Neutrophil (primary cell): ENCODE measurements around the gene CEPT1.
A peak's percentile ranks its signal among the peaks of the same experiment; 100 is the strongest.

ENCODE experiments used
- H3K27ac ChIP-seq: fragments of 200-600 bp; sonication (generic); 2 replicates; pipeline ENCODE4 v1.5.1; 2016; ENCODE audit warnings: mild to moderate bottlenecking, moderate library complexity
- H3K27me3 ChIP-seq: fragments of 200-600 bp; sonication (generic); 2 replicates; pipeline ENCODE4 v1.6.0; 2016; ENCODE audit warnings: mild to moderate bottlenecking
- H3K36me3 ChIP-seq: fragments of 200-600 bp; sonication (generic); 2 replicates; pipeline ENCODE4 v1.5.1; 2017
- H3K4me1 ChIP-seq, 2 experiments: fragments of 200-600 bp in 1 of 2; sonication (generic) in 1 of 2; 1 replicate in 1 of 2; 2 replicates in 1 of 2; pipeline versions ENCODE4 v1.5.1 to v1.6.1; 2013 to 2016; ENCODE audit warnings: low read depth in 1 of 2, low read length in 1 of 2, mild to moderate bottlenecking in 1 of 2, moderate library complexity in 1 of 2; ENCODE audit not compliant: control insufficient read depth in 1 of 2, insufficient read depth in 1 of 2
- H3K4me3 ChIP-seq, 2 experiments: fragments of 200-600 bp in 1 of 2; sonication (generic) in 1 of 2; 1 replicate in 1 of 2; 2 replicates in 1 of 2; pipeline ENCODE4 v1.5.1; 2013 to 2016; ENCODE audit warnings: low read depth in 1 of 2, low read length in 1 of 2, mild to moderate bottlenecking in 1 of 2, moderate library complexity in 1 of 2
- H3K9me3 ChIP-seq: fragments of 200-600 bp; sonication (generic); 2 replicates; pipeline ENCODE4 v1.5.1; 2016
- TF ChIP-seq, protein P1 (sequence below): fragments of 200-600 bp; sonication (generic); IDR thresholded peaks from 2 replicates; pipeline ENCODE4 v1.5.1; 2016; ENCODE audit warnings: antibody characterized with exemption

The CEPT1 gene

DNA sequence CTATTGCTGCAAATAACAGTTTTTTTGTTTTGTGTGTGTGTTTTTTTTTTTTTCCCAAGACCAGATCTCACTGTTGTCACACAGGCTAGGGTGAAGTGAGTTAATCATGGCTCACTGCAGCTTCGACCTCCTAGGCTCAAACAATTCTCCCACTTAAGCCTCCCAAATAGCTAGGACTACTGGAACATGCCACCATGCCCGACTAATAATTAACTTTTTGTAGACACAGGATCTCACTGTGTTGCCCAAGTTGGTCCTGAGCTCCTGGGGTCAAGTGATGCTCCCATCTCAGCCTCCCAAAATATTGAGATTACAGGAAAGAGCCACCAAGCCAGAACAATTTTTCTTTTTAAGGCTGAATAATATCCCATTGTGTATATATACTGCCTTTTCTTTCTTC is 35.0 kb upstream of the CEPT1 start:
- TF ChIP-seq, protein P1, sequence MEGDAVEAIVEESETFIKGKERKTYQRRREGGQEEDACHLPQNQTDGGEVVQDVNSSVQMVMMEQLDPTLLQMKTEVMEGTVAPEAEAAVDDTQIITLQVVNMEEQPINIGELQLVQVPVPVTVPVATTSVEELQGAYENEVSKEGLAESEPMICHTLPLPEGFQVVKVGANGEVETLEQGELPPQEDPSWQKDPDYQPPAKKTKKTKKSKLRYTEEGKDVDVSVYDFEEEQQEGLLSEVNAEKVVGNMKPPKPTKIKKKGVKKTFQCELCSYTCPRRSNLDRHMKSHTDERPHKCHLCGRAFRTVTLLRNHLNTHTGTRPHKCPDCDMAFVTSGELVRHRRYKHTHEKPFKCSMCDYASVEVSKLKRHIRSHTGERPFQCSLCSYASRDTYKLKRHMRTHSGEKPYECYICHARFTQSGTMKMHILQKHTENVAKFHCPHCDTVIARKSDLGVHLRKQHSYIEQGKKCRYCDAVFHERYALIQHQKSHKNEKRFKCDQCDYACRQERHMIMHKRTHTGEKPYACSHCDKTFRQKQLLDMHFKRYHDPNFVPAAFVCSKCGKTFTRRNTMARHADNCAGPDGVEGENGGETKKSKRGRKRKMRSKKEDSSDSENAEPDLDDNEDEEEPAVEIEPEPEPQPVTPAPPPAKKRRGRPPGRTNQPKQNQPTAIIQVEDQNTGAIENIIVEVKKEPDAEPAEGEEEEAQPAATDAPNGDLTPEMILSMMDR: no peak
- Histone ChIP-seq H3K4me1 (no peaks in the 10 kb centered on the region), H3K27ac (no peak overlapping the region), H3K4me3 (no peak overlapping the region), H3K27me3 (no peaks in the 10 kb centered on the region), H3K9me3 (no peaks in the 10 kb centered on the region), H3K36me3 (no peaks in the 10 kb centered on the region)

DNA sequence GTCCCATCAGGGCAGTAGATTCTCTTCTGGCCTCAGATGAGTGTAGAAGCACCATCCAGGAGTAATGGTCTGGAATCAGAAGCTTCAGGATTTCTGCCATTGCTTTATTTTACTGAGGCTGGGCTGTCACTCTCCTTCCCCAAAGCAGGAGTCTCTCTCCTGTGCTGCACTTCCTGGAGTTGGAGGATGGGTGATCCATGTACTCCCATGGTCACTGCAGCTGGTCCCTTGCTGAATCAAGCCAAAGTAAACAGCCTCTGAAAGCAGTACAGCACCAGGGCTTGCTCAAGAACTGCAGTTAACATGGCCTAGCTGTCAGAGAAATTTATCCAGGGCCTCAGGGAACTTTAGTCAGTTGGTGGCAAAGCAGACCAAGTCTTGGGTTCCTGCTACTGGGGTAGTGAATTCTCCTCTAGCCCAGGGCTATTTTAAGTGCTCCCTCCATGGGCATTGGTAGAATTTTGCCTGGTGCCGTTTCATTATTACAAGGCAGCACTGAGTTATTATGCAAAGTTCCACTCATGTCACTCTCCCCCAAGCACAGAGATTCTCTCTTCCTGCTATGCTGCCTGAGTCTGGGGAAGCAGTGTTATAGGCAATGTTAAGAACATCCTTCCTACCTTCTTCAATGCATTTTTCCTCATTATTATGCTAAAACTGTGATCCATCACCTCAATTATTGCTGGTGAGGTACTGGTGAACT is 29.7 kb upstream of the CEPT1 start:
- H3K36me3 ChIP-seq: peaks cover 10% of the 10 kb centered on the region
- H3K27ac ChIP-seq: no peak overlapping the region
- H3K4me3 ChIP-seq: no peak overlapping the region
- H3K27me3 ChIP-seq: no peaks in the 10 kb centered on the region
- TF ChIP-seq, protein P1: no peak
- H3K9me3 ChIP-seq: no peaks in the 10 kb centered on the region
- H3K4me1 ChIP-seq: no peaks in the 10 kb centered on the region

DNA sequence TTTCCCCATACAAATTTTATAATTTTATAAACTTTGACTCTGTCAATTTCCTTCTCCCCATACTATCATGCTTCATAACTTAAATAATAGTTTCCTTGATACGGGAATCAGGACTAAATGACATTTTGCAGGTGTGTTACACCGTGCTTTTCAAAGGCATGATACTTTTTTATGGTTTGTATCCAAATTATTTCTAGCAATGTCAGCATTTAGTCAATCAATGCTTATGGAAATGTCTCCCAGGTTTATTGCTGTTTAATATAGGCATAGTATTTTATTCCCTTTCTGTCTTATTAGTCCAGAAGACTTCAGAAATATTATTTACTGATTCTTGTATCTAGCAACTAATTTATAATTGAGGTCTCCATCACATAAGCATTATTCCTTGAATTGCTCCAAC is 23.5 kb upstream of the CEPT1 start:
- peaks cover 57% of the 10 kb centered on the region for H3K36me3 ChIP-seq
- TF ChIP-seq, protein P1: no peak

DNA sequence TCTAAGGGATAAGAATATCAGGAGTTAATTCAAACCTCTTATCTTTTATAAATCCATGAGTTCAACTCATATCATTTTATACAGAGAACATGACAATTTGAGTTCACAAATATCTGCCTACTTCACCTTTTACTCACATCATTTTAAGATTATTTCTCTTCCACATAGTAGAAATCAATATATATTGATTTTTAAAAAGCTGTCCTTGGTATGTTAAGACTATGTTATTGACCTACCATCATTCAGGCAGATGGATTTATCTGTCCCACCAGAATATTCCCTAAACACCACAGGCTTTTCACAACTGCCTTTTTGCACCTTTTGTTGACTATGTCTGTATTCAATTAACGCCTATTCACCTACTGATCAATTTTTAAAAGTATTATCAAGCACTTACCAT is 13.7 kb upstream of the CEPT1 start:
- no peaks in the 10 kb centered on the region for H3K9me3 ChIP-seq
- no peaks in the 10 kb centered on the region for H3K27me3 ChIP-seq
- TF ChIP-seq, protein P1: no peak
- peaks cover 14 to 24% of the 10 kb centered on the region in 2 experiments for H3K4me1 ChIP-seq
- no peak overlapping the region for H3K27ac ChIP-seq
- no peak overlapping the region for H3K4me3 ChIP-seq
- H3K36me3 ChIP-seq: peaks cover 58% of the 10 kb centered on the region

More for the DNA sequence above, 23.5 kb upstream of the CEPT1 start:
- H3K27me3 ChIP-seq: no peaks in the 10 kb centered on the region
- H3K27ac ChIP-seq: no peak overlapping the region
- H3K9me3 ChIP-seq: no peaks in the 10 kb centered on the region
- no peaks in the 10 kb centered on the region for H3K4me1 ChIP-seq
- no peak overlapping the region for H3K4me3 ChIP-seq

DNA sequence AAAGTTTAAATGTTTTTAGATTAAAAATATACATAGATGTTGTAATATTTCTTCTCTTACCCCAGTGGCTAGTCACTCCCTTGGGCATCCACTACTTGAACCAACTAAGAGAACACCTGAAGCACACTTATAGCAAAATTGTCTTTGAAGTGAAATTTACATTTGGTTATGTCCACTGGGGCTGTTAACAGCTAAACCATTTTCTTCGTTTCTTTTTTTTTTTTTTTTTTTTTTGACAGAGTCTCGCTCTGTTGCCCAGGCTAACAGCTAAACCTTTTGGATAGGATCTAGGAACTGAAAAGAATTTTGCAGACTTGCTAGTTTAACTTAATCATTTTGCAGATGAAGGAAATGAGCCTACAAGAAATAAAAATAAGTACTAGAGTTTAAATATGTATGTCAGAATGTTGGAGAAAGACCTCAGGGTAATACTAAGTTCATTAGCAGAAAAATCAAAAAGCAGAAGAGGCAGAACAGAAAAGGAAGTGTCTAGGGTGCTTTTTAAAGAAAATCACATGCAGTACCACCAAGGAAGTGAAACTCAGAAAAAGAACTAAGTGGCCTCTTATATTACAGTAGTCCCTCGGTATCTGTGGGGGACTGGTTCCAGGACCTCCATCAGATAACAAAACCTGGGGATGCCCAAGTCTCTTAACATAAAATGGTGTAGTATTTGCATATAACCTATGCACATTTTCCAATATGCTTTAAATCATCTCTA is 11.9 kb upstream of the CEPT1 start:
- H3K36me3 ChIP-seq: peaks cover 54% of the 10 kb centered on the region
- peak overlapping the region; percentile 59 for H3K27ac ChIP-seq
- TF ChIP-seq, protein P1: no peak

More for the DNA sequence above, 11.9 kb upstream of the CEPT1 start:
- Histone ChIP-seq H3K4me1 (peaks cover 14 to 17% of the 10 kb centered on the region in 2 experiments), H3K4me3 (no peak overlapping the region), H3K27me3 (no peaks in the 10 kb centered on the region), H3K9me3 (no peaks in the 10 kb centered on the region)
